RKO (cell line): ENCODE measurements around the gene MAP3K14.
A peak's percentile ranks its signal among the peaks of the same experiment; 100 is the strongest.
"Not testable (repeated sequence)": the region's sequence is repeated elsewhere in the genome, so short reads cannot be mapped to it uniquely, and the experiment has no call there.

ENCODE experiments used
- DNase-seq: peaks from one replicate; pipeline ENCODE4 v3.0.0-alpha.2; 2016; ENCODE audit warnings: low spot score

The MAP3K14 gene

DNA sequence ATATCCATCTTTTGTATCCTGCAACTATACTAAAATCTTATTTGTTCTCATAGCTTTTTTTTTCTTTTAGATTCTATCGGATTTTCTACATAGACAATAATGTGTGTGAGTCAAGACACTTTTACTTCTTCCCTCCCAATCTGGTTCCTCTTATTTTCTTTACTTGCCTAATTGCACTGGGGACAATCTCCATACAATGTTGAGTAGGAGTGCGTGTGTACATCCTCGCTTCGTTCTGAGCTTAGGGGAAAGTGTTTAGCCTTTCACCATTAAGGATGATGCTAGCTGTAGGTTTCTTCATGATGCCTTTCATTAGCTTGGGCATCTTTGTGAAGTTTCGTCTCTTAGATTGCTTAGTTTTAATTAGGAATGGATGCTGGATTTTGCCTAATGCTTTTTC is 57.8 kb downstream of the MAP3K14 start:
- no peak for DNase-seq

- no peak for DNase-seq
These were observed 59.7 kb downstream of the MAP3K14 start for GRCh38 chr17:45257115-45257514.

- no peak for DNase-seq
These were observed 60.5 kb downstream of the MAP3K14 start for GRCh38 chr17:45256114-45256966.

DNA sequence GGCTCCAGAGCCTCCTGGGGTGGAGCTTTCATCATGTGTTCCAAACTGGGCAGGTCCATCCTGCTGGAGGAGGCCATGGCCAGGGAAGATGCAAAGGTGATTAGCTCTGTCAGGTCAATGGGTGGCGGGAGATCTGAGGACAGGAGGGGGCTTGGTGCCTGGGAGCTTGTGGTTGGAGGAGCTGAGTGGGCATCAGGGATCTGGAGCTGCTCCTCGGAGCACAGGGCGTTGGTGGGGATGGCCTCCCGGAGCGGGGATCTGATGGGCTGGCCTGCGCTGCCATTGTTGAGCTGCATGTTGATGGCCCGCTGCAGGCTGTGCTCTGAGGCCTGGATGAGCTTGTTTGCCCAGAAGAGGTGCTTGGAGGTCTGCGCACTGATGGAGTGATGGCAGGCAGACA is 61.5 kb downstream of the MAP3K14 start:
- DNase-seq = no peak

GRCh38 chr17:45253879-45254278 is 62.9 kb downstream of the MAP3K14 start:
- no peak for DNase-seq

GRCh38 chr17:45253237-45253636 is 63.6 kb downstream of the MAP3K14 start:
- DNase-seq = not testable (repeated sequence)

DNA sequence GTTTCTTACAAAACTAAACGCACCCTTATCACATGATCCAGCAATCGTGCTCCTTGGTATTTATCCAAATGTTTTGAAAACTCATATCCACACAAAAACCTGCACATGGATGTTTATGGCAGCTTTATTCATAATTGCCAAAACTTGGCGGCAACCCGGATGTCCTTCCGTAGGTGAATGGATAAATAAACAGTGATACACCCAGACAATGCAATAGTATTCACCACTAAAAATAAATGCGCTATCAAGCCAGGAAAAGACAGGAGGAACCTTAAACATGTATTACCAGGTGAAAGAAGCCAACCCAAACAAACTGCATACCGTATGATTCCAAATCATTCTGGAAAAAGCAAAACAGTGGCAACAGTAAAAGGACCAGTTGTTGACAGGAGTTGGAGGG is 64.9 kb downstream of the MAP3K14 start:
- DNase-seq = no peak

GRCh38 chr17:45248132-45248957 is 68.5 kb downstream of the MAP3K14 start:
- DNase-seq = peak; percentile 49

DNA sequence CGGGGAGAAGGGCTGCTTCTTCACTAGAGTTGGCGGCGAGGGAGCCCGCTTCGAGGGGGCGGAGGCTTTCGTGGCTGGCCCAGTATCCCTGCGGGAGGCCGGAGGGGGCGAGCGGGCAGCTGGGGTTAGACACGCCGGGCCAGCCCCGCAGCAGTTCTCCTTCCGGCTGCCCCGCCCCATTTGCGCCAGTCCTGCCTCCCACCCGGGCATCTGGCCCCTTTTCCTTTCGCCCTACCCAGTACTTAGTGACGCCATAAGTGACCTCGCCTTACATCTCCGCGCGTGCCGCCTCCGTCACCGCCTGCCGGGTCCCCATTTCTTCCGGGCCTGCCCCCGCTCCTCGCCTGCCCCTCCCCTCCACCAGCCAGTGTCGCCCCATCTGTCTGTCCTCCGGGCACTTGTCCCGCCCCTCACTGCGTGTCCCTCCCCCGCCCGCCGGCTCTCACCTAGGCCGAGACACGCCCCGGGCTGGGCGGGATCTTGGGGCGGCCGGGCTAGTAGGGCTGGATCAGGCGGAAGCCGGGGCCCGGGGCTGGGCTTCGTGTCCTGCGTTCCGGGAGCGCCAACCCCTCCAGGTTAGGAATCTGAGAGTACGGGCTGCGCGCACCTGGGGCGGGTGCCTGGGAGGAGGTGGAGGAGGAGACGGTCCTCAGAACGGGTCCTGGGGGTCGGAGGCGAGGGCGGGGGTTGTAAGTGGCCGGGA is 69.2 kb downstream of the MAP3K14 start:
- DNase-seq = peak; percentile 95

- DNase-seq = peak; percentile 33
These were observed 69.9 kb downstream of the MAP3K14 start for GRCh38 chr17:45246861-45247428.

DNA sequence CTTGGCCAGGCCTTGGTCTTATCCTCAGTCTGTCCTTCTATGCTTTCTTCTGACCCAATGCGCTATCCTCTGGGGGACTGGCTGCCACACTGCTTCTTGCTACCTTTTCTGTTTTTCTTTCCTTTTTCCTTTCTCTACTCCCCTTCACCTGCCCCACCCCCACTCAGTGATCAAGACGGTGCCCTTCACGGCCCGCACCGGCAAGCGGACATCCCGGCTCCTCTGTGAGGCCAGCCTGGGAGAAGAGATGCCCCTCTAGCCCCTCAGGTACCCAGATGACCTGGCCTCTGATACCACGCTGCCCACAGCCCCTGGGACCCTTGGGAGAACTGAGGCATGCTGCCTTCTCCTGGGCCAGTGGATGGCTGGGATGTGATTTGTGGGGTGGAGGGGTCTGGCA is 70.5 kb downstream of the MAP3K14 start:
- DNase-seq = no peak

DNA sequence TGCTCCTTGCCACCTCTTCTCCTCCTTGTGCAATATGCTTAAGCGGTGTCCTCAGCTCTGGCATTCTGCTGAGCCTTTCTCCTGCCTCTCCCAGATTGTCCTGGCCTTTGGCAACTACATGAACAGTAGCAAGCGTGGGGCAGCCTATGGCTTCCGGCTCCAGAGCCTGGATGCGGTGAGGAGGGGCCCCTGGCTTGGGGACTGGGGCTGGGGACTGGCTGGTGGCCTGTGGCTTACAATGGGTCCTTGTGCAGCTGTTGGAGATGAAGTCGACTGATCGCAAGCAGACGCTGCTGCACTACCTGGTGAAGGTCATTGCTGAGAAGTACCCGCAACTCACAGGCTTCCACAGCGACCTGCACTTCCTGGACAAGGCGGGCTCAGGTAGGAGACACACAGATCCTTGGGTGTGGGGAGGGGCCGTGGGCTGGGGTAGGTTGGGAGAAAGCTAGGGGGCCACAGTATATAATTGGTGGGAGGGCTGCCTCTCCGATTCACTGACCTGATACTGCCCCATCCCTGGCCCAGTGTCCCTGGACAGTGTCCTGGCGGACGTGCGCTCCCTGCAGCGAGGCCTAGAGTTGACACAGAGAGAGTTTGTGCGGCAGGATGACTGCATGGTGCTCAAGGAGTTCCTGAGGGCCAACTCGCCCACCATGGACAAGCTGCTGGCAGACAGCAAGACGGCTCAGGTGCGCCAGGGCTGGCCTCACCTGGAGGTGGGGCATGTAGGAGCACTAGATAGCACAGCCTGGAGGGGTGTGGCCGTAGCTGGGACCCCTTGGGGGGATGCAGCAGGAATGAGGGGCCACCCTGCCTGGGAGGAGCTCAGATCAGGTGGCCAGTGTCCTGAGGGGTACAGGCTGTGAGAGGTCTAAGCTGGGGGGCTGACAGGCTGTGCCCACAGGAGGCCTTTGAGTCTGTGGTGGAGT is 71.8 kb downstream of the MAP3K14 start:
- no peak for DNase-seq

GRCh38 chr17:45243750-45244149 is 73.1 kb downstream of the MAP3K14 start:
- DNase-seq = no peak

- DNase-seq = no peak
These were observed 74.8 kb downstream of the MAP3K14 start for GRCh38 chr17:45242029-45242414.

DNA sequence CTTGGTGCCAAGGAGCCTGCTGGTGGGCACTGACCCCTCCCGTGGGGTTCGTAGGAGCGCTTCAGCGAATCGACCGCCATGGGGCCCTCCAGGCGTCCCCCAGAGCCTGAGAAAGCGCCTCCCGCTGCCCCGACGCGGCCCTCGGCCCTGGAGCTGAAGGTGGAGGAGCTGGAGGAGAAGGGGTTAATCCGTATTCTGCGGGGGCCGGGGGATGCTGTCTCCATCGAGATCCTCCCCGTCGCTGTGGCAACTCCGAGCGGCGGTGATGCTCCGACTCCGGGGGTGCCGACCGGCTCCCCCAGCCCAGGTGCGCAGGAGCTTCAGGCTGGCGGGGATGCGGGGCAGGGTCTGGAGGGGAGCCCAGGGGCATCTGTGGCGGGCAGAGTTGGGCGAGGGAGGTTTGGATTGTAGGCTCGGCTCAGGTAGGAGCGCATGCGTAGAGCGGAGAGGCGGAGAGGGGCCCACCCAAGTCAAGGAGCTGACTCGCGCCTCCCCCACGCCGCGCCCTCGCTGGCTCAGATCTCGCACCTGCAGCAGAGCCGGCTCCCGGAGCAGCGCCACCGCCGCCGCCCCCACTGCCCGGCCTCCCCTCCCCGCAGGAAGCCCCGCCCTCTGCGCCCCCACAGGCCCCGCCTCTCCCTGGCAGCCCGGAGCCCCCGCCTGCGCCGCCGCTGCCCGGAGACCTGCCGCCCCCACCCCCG is 75.3 kb downstream of the MAP3K14 start:
- no peak for DNase-seq

DNA sequence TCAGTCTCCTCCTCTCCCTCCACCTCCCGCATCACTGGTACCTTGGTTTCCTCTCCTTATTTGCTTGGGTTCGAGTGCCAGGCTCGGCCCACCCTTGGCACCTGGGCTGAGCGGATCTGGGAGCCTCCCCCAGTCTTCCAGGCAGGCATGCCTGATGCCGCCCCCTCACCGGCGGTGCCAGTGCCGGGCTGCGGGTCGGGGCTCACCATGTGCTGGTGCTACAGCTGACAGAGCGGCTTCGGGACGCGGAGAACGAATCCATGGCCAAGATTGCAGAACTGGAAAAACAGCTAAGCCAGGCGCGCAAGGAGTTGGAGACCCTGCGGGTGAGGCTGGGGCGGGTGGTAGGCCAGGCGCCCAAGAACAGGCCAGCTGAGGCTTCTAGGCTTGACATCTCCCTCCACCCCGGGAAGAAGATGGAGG is 75.9 kb downstream of the MAP3K14 start:
- no peak for DNase-seq

- no peak for DNase-seq
These were observed 78.6 kb downstream of the MAP3K14 start for GRCh38 chr17:45238155-45238774.

DNA sequence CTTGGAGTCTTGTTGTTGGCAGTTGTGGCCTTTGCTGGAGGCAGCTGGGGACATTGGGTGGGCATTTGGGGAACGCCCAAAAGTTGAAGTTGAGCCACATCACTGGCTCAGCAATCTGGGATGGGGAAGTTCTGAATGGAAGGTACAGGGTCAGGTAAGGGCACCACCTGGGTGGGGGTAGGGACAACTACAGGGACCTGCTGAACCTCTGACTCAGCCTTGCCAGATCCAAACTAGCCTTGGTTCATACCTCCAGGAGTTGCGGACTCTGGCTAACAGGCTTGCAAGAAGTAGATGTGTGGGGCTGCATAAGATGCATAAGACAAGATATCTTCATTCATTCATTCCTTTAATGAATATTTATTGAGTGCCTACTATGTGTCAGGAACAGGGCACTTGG is 79.1 kb downstream of the MAP3K14 start:
- no peak for DNase-seq

- DNase-seq = no peak
These were observed 80.6 kb downstream of the MAP3K14 start for GRCh38 chr17:45236282-45236606.
